RWPE1 (cell line): ENCODE data around the gene MSH2.

Experiments used
- CTCF ChIA-PET: fragments of 350-600 bp; sonication (Branson Sonifier 250); formaldehyde crosslinking; extraction: SDS; loops from one replicate; lab custom pipeline; 2021; lab: Yijun Ruan, JAX
- POLR2A ChIA-PET: fragments of 400-600 bp; formaldehyde crosslinking; extraction: SDS; loops from one replicate; lab custom pipeline; 2020; ENCODE audit warnings: antibody characterized with exemption; ENCODE audit not compliant: low non-redundant PET; lab: Yijun Ruan, JAX
- DNase-seq: peaks from one replicate; pipeline ENCODE4 v3.0.0; 2012; ENCODE audit warnings: low spot score
- H3K27ac ChIP-seq: fragments of 450-650 bp; 2 replicates; pipeline ENCODE4 v1.5.1; 2017
- TF ChIP-seq, protein P1 (sequence below): fragments of 450-650 bp; conservative IDR thresholded peaks from 2 replicates; pipeline ENCODE4 v1.5.1; 2017; ENCODE audit warnings: low read depth, mild to moderate bottlenecking

Gene MSH2

DNA sequence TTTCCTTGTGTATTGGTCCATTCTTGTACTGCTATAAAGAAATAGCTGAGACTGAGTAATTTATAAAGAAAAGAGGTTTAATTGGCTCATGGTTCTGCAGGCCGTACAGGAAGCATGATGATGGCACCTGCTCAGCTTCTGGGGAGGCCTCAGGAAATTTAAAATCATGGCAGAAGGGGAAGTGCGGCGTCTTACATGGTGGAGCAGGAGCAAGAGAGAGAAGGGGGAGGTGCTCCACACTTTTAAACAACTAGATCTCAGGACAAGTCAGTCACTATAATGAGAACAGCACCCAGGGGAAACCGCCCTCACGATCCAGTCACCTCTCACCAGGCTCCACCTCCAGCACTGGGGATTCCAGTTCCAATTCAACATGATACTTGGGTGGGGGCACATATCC, 54.3 kb downstream of the MSH2 start:
- TF ChIP-seq, protein P1, sequence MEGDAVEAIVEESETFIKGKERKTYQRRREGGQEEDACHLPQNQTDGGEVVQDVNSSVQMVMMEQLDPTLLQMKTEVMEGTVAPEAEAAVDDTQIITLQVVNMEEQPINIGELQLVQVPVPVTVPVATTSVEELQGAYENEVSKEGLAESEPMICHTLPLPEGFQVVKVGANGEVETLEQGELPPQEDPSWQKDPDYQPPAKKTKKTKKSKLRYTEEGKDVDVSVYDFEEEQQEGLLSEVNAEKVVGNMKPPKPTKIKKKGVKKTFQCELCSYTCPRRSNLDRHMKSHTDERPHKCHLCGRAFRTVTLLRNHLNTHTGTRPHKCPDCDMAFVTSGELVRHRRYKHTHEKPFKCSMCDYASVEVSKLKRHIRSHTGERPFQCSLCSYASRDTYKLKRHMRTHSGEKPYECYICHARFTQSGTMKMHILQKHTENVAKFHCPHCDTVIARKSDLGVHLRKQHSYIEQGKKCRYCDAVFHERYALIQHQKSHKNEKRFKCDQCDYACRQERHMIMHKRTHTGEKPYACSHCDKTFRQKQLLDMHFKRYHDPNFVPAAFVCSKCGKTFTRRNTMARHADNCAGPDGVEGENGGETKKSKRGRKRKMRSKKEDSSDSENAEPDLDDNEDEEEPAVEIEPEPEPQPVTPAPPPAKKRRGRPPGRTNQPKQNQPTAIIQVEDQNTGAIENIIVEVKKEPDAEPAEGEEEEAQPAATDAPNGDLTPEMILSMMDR = no peak
- ChIA-PET CTCF (interaction anchor here (1.5 kb wide), 1 partner anchor 20 kb away, joined by 7 read pairs; no protein-coding TSS in a partner anchor), POLR2A (no interaction called here)
- no peak overlapping the region for H3K27ac ChIP-seq
- DNase-seq = no peak

DNA sequence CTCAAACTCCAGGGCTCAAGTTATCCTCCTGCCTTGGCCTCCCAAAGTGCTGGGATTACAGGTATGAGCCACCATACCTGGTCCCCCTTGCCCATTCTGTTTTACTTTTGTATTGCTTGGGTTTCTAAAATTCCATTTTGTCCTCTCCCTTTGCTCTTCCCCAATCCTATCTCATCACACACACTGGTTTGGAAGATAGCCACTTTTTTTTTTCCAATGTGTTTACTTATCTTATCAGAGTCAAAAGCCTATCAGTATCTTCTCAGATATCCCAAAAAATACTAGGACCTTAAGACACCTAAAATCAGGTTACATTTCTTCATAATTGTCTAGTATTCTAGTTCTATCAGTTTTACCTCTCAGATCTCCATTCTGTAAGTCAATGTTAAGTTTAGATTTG, 56.1 kb downstream of the MSH2 start:
- ChIA-PET CTCF (no interaction called here), POLR2A (no interaction called here)
- TF ChIP-seq, protein P1 = no peak
- no peak overlapping the region for H3K27ac ChIP-seq
- no peak for DNase-seq

DNA sequence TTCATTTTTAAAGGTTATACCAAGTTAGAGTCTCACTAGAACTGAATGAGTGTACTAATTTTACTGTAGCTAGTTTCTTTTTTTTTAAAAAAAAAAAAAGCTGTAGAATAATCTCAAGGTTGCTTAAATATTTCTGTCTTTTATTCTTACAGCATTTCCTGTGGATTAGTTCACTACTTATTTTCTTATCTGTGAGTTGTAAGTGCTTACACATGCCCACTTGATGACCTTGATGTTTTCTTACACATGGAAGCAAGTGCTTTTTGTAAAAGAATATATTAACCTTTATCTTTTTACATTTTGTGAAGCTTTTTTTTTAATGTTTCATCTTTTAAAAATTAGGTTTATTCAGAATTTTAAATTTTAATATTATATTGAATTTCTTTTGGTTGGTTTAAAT, 57.8 kb downstream of the MSH2 start:
- ChIA-PET CTCF (no interaction called here), POLR2A (no interaction called here)
- no peak for DNase-seq
- no peak overlapping the region for H3K27ac ChIP-seq
- TF ChIP-seq, protein P1 = no peak

DNA sequence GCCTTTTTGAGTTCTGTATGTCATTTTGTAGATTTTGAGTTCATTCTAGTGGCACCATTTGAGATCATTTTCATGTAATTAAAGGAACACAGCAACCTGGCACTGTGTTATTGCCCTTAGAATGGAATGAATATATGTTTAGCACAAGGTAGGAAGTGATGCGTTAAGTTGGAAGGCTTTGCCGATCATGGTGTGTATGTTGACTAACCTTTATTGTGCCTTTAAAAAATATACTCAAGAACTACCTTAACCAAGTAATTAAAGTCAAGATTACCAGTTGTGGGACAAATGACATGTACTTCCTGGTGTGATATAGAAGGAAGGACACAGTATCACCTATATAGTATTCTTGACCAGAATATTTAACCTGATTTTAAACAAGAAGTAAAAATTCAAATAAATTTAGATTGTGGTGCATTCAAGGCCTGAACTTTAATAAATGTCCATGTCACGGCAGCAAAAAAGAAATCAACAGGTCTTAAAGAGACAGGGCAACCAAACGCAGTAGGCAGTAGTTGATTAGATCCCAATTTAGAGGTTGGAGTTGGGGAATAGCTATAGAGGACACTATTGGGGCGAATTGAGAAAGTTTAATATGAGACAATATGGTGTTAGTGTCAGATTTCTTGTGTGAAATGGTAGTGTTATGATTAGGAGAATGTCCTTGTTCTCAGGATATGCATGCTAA, 68.6 kb downstream of the MSH2 start:
- CTCF ChIA-PET = no interaction called here
- no peak overlapping the region for H3K27ac ChIP-seq
- POLR2A ChIA-PET = no interaction called here
- TF ChIP-seq, protein P1 = no peak
- no peak for DNase-seq

DNA sequence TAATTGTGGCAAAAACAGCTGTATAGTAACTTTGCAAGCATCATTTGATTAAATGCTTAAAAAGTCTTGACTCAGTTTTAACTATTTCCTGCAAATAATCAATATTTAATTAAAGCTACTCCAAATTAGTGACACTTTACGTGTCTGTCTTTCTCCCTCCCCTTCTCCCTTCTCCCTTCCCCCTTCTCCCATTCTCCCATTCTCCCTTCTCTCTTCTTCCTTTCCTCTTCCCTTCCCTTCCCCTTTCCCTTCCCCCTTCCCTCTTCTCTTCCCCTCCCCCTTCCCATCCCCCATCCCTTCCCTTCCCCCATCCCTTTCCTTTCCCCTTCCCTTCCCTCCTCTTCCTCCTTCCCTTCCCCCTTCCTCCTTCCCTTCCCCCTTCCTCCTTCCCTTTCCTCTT, 76.9 kb downstream of the MSH2 start:
- POLR2A ChIA-PET = interaction anchor here (0.7 kb wide), 1 partner anchor 43 kb away, joined by 7 read pairs; no protein-coding TSS in a partner anchor
- CTCF ChIA-PET = no interaction called here
- H3K27ac ChIP-seq = no peak overlapping the region

DNA sequence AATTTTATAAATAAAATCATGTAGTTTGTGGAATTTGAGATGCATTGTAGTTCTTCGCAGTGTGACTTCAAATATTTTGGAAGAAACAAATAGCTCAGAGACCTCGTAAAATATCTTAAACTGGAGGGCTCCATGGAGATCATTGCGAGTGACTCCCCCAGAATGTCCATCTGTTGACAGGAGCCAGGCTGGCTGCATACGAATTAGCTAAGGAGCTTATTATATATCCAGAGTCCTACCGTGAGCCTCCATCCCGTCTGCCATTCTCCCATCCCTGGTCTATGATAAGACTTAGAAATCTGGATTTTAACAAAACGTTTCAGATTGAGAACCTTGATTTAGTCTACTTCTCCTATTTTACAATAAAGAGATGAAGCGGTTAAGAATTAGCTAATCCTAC, 80.2 kb downstream of the MSH2 start:
- TF ChIP-seq, protein P1 = no peak
- POLR2A ChIA-PET = no interaction called here
- H3K27ac ChIP-seq = no peak overlapping the region
- no peak for DNase-seq
- CTCF ChIA-PET = interaction anchor here (0.8 kb wide), 1 partner anchor 9 kb away, joined by 3 read pairs; no protein-coding TSS in a partner anchor

More for the DNA sequence above, 76.9 kb downstream of the MSH2 start:
- TF ChIP-seq, protein P1 = no peak
- no peak for DNase-seq
